Stimulated activated CD4-positive, alpha-beta T cell treated with anti-CD3 and anti-CD28 coated beads, Interleukin-1b, Interleukin-23, amount 100 ng/mL, for 48 hours (primary cell): ENCODE data around the gene P2RX3.
"Not testable (repeated sequence)": the region's sequence is repeated elsewhere in the genome, so short reads cannot be mapped to it uniquely, and the experiment has no call there.

ENCODE experiments used
- DNase-seq: peaks from one replicate; pipeline ENCODE4 v3.0.0-alpha.2; 2020

The P2RX3 gene

DNA sequence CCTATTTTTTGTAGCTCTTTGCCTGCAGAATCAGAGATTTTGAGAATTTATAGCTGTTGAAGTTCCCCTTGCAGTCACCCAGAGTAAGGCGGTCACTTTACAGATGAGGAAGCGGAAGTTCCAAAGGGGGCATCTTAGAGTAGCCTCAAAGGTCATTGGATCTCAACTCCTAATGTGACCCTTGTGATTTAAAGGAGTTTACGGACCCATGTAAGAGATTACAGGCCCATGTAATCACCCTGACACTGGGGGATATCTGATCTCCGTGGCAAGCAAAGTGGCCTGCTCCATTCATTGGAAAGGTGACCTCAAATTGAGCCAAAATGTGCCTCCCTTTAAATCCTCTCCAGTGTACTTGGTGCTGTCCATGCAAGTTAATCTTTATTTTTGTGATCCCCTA is 15.7 kb downstream of the P2RX3 start:
- no peak for DNase-seq

DNA sequence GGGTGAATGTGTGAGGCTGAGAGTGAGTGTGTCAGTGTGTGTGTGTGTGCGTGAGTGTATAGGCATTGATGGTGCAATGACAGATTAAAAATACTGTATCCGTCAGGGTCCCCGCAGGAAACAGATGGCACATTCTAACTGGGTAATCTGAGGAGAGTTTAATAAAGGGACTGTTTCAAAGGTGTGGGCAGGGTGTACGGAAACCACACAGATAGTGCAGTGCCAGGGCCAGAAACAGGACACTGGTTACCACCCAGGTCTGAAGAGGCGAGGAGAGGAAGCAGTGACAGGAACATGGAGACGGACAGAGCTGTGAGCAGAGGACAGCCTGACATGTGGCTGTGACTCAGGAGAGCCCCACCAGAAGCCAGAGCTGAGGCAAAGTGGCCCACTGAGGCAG is 16.5 kb downstream of the P2RX3 start:
- no peak for DNase-seq

- DNase-seq: no peak
Measured at GRCh38 chr11:57356268-57356667, 18.1 kb downstream of the P2RX3 start.

GRCh38 chr11:57357310-57357709 is 19.2 kb downstream of the P2RX3 start:
- DNase-seq: no peak

DNA sequence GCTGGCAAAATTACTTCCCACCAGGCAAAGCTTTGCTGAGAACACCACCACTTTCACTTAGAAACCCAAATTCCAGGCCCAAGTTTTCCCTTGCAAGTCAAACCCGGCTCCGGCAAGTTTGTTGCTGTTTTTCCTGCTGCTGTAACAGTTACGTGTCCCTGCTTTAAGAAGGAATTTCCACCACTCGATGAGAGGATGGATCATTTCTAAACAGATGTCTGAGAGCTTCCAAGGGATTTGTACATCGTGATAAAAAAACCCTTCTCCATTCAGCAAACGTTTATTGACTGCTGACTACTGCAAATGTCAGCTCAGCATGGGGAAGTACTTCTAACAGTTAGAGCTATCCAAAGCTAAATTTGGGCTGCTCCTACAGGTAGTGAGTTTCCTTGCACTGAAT is 19.7 kb downstream of the P2RX3 start:
- no peak for DNase-seq

GRCh38 chr11:57358543-57358961 is 20.4 kb downstream of the P2RX3 start:
- no peak for DNase-seq

- no peak for DNase-seq
Measured at GRCh38 chr11:57358991-57359390, 20.8 kb downstream of the P2RX3 start.

GRCh38 chr11:57359396-57359795 is 21.2 kb downstream of the P2RX3 start:
- no peak for DNase-seq

DNA sequence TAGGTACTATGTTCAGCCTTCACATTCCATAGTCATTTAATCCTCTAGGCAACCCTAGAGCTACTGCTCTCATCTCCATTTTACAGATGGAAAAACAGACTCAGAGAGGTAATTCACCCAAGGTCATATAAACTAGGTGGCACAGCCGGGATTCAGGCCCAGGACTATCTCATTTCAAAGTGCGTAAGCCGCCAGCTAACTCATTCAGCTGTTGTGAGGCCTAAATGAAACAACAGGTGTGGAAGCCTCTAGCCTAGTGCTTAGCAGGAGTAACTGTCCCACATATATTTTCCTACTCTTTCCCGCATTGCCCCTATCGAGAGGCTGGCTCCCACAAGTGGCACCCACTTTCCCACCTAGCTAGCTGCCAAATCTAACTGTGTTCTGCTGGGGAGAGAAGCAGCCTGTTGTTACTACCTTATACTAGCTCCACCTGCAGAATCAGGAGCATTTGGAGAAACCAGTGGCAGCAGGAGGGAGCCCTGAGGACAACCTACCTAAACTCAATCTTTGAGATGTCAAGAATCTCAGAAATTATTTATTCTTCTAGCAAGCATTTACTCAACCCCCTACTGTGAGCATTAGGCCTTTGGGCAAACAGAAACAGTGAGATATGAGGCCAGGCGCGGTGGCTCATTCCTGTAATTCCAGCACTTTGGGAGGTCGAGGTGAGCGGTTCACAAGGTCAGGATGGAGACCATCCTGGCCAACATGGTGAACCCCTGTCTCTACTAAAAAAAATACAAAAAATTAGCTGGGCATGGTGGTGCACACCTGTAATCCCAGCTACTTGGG is 21.9 kb downstream of the P2RX3 start:
- no peak for DNase-seq

DNA sequence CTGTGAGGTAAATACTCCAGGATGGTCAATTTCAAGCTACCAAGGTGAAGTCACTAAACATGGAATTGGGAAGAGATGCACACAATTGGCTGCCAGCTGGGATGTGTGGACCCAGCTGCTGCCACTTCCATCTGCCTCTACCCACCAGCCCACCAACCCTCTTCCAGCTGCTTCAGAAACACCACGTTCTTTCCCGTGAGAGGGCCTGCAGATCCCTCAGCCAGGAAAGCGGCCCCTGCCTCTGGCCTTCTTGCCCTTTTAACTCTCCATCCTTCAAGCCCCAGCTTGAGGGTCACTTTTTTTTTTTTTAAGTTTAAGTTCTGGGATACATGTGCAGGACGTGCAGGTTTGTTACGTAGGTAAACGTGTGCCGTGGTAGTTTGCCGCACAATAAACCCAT is 22.8 kb downstream of the P2RX3 start:
- no peak for DNase-seq

DNA sequence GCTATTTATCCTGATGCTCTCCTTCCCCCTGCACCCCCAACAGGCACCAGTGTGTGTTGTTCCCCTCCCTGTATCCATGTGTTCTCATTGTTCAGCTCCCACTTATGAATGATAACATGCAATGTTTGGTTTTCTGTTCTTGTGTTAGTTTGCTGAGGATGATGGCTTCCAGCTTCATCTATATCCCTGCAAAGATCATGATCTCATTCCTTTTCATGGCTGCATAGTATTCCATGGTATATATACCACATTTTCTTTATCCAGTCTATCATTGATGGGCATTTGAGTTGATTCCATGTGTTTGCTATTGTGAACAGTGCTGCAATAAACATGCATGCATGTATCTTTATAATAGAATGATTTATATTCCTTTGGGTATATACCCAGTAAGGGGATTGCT is 23.3 kb downstream of the P2RX3 start:
- not testable (repeated sequence) for DNase-seq

- no peak for DNase-seq
Measured at GRCh38 chr11:57361926-57362325, 23.8 kb downstream of the P2RX3 start.

GRCh38 chr11:57363131-57364080 is 25.3 kb downstream of the P2RX3 start:
- DNase-seq: no peak

- no peak for DNase-seq
Measured at GRCh38 chr11:57364851-57365660, 26.9 kb downstream of the P2RX3 start.

- DNase-seq: no peak
Measured at GRCh38 chr11:57368106-57368844, 30.1 kb downstream of the P2RX3 start.

GRCh38 chr11:57368845-57369232 is 30.7 kb downstream of the P2RX3 start:
- no peak for DNase-seq

GRCh38 chr11:57370251-57370650 is 32.1 kb downstream of the P2RX3 start:
- DNase-seq: no peak

DNA sequence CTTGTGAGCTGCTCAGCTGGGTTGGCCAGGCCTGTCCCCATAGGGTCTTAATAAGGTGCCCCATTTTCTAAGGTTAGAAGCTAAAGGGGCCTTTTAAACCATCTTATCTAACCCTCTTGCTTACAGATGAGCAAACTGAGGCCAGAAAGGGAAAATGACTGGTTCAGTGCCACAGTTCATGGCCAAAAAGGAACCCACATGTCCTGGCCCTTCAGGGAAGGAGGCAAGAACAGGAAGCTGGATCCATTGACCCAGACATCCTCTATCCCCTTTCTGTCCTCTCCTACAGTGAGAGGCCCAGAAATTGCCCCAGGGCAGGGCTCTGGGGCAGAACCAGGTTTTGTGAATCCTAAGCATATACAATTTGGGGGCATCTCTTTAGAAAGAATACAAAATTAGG is 32.8 kb downstream of the P2RX3 start:
- DNase-seq: no peak

DNA sequence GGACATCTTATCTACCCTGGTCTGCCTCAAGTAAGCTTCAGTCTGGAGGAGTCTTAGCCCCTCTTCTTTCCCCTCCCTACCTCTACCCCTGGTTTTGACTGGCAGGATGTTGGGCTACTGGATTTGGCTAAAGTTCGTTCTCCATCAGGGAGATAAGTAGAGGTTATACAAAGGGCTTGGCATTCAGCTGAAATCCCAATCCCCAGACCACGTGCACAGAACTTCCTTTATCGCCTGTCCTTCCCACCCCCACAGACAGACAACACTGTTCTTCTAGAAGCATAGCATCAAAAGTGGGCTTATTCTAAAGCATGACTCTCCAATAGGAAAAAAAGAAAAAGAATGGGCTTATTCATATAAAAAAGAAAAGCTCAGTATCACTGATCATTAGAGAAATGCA is 35.0 kb downstream of the P2RX3 start:
- DNase-seq: no peak

- DNase-seq: no peak
Measured at GRCh38 chr11:57374966-57375365, 36.8 kb downstream of the P2RX3 start.

GRCh38 chr11:57375490-57375889 is 37.3 kb downstream of the P2RX3 start:
- DNase-seq: no peak
